T-helper 2 cell (primary cell): ENCODE measurements around the gene MAB21L1.
A peak's percentile ranks its signal among the peaks of the same experiment; 100 is the strongest.

Experiments
- DNase-seq, 5 experiments: peaks; one replicate each; pipeline versions ENCODE4 v3.0.0 to v3.0.0-alpha.2; 2012 to 2022
- total RNA-seq, 2 donors: gene quantifications; one replicate each; lab custom pipeline; 2026; lab: John Stamatoyannopoulos, UW

Gene MAB21L1
- 0 reads per million in 2 donors for total RNA-seq

DNA sequence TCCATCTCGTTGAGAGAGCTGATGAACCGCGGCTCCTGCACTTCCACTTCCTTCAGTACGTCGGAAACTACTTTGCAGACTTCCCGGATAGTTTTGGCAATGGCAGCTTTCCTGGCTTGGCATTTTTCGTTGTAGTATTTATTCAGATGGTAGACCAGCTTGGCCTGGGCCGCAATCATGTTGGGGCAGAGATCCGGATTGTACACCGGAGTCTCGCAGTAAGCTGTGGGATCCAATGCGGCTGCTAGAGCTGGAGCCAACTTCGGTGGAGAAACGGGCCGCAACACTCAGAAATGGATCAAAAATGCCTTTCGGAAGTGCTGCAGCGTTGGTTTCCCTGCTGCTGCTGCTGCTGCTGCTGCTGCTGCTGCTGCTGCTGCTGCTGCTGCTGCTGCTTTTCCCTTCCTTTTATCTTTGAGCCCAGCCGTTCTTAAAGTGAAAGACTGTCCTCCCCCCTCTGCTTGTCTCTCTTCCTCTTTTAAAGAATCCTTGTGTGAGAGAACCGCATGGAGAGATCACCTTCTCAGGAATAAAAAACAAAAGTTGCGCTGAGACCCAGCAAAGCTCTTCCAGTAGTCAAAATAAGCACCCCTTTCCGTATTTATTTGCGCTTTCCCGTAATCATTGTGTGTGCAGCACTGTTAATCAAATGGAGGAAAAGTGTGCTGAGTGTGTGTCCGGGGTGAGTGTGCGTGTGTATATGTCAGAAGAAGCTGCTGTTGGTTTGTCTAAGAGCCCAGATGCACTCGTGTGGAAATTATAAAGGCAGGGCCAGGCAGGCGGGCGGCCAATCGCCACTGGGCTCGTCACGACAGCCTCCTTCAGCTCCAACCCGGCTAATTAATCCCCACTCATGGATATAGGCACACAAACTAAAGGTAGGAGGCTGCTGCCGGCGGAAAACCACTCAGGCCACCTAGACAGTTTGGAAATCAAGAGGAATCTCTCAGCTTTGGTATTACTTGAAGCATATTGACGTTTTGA lies at the start of gene MAB21L1:
TSS of gene MAB21L1 (minus strand) at position 730 of the 984 bp plus-strand sequence. CDS start at position 179, 551 bp downstream.
- DNase-seq = peak in 1 of 5 experiments; percentile 23

DNA sequence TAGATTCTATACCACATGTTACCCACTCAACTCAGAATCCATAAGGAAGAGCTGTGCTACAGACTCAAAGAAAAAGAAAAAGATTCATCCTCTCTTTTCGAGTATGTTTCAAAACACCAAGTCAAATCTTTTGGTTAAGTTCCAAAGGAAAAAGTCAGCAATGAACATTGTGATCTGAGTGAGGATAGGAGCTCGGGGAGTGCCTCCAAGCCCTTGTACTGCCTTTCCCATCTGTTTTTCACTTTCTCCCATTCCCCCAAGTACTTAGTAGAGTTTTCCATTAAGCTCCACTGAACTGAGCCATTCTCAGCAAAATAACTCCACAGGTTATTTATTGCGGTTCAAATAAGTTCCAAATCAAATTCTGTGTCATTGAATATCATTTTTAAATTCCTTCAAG lies 47.7 kb upstream of the MAB21L1 start:
- DNase-seq = no peak

DNA sequence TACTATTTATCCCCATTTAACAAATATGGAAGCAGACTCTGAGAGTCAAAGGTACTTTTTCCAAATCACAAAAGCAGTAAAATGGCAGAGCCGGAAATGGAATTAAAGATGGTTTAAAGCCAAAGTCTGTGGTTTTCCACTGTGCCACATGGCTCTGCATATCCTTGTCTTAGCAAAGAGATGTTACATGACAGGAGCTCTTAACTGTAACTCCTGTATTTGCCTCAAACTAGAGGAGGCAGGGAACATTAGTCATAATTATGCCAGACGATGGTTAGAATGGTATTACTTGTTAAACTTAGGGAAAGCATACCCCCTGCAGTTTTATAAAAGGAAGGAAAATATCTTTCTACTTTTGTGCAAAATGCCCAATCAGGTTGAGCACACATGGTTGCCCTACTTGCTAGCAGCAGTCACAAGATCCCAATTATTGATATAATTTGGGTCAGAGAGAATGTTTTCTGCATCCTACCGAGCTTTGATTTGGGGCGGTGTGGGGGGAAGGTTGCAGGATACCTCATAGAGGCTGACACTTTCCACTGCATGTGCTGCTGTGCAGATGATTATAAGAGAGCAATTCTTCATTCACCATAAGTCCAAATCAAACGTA lies 42.0 kb upstream of the MAB21L1 start:
- DNase-seq = no peak

DNA sequence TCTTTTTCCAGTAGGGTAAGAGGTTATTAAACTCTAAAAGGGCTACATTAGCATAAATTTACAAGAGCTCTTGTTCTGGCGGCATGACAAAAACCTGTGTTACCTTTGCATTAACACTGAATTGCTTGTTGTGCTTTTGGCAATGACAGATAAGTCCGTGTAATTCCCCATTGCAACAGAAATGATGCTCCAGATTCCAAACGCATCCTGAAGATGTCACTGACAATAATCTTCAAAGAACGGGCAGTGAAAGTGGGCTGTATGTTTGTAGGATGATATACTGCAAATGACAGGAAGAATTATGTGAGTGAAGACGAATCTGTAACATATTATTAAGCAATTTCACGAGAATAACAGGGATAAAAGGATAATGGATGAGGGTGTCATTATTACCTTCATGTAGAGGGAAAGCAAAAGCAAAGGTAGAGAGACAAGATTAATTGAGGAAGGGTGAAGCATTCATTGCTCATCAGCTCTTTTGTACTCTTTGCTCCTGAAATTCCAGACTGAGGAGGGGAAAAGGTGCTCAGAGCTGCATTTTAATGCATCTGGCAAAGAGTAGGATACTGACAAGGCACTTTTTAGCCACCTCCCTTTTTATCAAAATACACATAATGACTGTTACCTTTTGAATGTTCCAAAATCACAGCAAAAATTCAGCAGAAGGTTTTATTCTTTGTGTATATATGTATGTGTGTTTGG lies 38.5 kb upstream of the MAB21L1 start:
- DNase-seq = no peak

DNA sequence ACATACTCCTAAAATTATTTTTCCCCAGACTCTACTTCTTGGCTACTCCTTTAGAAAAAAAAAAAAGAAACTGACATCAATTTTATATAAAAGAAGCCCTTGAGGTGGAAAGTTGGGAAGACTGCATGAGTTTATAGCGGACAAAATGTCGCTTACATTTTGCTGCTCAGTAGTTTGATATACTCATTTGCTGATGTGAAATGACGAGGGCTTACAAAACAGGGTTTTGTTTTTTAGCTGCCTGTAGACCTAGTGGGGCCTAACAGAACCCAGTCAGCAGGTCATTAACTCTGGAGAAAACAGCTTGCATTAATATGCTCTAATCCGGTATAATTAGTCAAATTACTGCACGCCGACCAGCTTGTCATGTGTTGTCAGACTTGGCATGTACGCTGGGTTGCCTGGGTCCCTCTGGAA lies 37.6 kb upstream of the MAB21L1 start:
- DNase-seq = no peak

DNA sequence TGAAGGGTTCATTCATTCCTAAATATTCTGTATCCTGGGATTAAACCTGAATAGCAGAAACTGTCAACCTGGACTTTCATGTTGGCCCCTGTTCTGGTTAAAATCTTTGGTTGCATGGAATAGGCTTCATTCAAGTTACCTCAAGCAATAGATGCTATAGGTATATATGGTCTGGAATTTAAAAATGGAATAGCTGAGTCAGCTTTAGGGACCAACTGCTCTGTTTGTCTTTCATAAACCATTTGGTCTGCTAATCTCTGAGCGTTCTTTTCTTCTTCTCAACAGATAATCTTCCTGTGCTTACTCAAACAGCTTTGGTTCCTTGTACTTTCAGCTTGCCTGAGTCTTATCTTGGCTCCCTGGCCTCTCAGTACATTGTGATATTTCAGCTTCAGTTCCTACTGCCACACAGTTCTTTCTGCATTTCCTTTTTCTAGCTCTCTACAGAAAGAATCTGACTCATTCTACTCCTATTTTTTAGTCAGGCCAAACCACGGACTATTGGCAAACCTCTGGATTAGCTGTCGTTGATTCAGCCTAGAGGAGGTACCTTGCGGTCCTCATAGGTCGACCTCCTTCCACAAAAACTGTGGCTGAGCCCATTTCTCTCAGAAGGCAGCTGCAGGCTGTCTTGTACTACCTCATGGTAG lies 35.9 kb upstream of the MAB21L1 start:
- peak in 1 of 5 experiments; percentile 1 for DNase-seq

DNA sequence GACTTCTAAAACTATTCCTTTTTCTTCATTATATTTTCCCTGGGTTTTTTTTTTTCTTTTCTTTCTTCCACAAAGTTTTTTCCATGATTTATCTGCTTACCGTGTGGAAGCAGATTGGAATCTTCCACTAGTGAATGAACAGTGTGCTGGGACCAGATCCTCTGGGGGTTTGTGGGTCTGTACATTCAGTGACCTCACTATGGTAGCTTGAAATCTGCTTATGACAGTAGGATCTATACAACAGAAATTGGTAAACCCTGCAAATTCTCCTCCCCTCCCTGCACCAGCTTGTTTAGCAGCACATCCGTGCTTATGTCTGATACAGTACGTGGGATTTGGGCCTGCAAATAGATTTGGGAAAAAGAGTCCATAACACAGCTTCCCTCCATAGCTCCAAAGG lies 26.0 kb upstream of the MAB21L1 start:
- no peak for DNase-seq

DNA sequence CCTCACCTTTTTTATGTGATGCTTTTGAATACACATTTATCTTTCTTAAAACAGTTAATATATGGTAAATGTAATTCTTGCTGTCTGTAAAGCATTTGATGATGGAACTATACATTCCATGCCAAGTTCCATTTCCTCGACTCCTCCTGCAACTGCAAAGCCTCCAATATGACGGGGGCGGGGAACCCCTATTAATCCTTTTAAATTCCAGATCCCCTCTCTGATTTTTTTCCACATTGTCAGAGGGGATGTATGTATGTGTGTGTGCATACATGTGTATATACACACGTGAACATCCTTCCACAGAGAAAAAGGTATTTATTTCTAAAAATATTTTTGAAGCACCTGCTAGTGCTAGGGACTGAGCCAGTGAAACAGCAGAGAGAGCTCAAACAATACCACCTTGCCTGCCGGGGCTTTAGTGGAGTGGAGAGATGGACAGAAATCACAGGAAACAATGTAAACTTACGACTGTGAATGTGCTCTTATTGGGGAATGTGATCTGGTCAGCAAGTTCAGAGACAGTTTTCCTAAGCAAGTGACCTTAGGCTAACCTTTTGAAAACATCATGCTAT lies 25.3 kb upstream of the MAB21L1 start:
- no peak for DNase-seq

DNA sequence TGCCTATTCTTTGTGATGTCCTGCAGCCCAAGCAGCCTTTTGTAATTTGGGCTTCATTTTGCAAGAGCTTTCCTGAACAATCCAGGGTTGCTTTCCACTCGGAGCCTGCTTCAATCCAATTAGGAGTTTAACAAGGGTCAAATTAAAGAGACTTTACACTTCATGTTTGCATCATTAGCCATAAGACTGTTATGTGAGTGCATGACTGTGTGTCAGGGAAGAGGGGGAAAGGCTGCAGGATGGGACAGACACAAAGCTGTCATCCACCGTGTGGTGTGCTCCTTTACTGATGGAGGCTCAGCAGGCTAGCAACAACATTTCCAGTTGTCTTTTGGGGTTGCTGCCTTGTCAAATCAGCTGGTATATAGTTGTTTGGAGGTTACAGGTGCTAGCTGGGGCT lies 23.7 kb upstream of the MAB21L1 start:
- no peak for DNase-seq

DNA sequence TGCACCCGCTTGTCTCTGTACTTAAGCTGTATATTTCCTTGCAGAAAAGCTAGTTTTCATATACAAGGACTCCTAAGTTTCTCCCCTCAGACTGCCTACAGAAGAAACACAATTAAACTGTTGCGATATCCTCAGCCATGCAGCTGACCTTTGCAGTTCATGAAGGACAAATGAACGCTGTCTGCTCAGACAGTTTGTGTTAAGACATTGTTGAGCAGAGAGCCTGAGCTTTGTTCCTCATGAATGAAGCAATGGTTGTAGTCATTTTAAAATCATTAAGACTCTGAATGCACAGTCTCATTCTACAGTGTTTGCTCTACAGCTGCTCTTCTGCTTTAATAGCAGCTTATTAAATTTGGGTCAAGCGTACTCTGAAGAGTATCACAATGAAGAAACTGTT lies 23.2 kb upstream of the MAB21L1 start:
- DNase-seq = no peak

DNA sequence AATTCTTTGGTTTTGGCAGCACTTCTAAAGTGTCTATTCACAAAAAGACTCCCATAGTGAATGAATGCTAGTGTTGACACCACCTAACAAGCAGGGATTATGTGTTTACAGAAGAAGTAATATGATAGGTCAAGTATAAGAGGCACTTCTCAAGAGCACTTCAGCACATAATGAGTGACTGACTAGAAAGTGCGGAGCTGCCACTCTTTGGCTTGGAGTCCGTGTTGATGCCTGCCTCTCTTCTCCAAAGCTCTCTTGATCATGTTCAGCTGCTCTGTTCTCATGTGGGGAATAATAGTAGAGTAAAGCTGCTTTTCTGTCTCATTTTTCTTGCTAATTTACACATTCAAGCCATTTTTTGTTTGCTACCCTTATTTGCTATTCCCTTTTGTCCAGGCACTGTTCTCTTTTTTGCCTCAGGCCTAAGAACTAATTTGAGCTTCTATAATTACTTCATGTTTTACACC lies 22.7 kb upstream of the MAB21L1 start:
- DNase-seq = no peak

DNA sequence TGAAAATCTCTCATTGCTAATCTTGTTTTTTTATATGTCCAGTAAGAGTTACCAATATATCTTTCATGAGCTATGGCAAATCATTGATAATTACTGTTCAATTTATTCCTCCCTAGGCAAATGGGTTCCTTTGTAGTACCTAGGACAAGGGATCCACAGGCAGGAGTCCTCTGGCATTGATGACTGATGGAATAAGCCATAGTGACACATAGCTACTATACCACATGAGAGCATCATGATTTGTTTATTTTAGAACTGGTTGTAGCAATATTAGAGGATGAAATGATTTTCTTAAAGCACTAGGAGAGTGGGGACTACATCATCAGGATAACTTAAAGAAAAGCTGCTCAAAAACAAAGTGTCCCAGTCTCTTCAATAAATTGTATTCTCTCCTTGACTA lies 21.7 kb upstream of the MAB21L1 start:
- no peak for DNase-seq

DNA sequence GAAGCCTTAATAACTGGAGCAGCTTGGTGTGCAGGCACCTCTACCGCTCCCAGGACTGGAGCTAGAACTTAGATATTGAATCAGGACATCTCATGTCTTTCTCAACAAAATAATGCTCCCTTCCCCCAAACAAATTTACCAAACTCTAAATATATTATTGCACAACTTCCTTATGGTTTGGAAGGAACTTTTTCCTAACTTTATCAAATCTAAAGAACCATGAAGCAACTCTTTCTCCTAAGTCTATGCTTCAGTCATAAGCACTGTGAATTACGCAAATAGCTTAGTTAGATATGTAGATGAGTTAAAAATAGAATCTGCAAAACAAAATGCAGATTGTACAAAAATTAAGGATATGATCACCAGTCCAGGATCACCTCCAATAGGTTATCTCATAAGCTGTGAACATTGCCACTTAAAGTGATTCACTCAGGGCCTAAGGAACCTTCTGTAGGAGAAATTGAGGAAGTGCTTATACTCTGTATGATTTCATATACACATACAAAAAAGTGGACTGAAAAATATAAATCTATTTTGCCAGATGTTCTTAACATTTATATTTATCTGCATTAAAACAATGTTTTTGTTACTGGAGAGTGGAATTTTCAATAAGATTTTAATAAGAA lies 20.4 kb upstream of the MAB21L1 start:
- no peak for DNase-seq

DNA sequence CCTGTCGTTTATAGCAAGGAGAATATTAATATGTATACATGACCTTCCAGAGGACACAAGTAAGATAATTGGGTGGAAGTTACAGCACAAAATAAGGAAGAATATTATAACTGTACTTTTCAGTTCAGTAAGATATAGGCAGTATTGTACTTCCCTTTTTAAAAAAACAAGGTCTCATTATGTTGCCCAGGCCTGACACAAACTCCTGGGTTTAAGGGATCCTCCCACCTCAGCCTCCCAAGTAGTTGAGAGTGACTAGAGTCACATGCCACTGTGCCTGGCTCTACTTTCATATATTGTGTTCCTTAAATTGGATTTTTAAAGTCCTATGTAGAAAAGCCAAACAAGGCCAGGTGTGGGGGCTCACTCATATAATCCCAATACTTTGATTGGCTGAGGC lies 19.5 kb upstream of the MAB21L1 start:
- DNase-seq = no peak

DNA sequence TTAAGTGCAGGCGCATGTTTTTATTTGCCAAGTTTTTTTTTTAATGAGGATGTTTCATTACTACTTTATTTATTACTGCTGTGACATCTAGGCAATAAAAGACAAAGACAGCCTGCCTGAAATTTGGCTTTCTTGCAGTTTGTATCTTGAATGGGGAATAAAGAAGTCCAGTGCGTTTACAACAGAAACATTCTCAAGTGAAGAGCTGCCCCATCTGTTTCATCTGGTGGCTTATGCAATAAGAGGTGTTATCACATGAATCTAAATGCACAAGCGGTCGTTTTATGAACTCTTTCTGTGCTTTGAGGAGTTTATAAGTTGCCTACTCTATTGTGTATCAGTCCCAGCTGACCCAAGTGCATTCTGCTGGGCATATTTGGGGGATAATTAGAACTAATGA lies 12.6 kb upstream of the MAB21L1 start:
- DNase-seq = no peak

DNA sequence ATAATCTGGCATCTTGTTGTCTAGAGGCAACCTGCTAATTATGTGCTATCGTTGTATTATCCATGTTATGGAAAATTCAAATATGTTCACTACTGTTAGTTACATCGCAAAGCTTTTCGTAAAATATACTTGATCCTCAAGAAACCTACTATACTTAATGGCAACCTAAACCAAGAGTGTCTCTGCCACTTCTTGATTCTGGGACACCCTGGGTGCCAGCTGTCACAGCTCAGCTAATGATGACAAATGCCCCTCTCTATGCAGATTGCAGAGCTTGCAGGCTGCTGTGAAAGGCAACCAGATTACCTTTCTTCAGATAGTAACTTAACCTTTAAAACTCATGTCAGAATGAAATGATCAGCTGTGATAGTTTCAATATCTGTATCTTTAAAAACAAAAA lies 8.9 kb upstream of the MAB21L1 start:
- no peak for DNase-seq

DNA sequence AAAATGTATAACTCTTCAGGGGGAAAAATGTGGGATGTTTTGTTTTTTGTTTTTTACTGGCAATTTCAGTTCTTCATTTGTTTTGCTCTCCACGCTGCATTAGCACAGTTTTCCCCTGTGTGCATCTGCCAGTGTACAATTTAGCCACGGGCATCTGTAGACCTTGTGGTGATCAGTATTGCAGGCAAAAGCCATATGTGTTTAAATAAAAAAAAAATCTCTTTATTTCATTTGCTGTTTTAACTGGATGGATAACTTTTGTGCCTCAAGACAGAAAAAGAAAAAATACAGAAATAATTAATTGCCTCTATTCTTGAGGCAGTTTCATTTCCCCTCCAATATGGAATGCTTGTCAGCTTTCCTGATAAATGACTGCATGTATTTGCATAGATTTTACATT lies 7.9 kb upstream of the MAB21L1 start:
- DNase-seq = no peak

DNA sequence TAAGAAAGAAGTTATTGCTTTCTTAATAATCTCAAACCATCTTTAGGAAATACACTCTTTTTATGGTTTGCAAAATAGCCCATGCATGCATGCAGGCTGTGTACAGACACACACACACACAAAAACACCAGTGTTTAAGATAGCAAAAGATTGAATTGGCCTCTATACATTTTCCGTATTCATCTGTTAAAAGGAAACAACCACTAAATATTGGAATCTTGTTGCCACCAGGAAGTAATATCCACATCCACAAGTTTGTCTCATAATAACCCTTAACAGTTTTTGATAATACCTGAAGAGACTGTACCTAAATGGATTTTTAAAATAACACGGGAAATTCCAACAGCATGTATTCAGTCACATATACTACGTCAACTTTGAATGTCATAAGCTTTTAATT lies 7.3 kb upstream of the MAB21L1 start:
- DNase-seq = no peak

DNA sequence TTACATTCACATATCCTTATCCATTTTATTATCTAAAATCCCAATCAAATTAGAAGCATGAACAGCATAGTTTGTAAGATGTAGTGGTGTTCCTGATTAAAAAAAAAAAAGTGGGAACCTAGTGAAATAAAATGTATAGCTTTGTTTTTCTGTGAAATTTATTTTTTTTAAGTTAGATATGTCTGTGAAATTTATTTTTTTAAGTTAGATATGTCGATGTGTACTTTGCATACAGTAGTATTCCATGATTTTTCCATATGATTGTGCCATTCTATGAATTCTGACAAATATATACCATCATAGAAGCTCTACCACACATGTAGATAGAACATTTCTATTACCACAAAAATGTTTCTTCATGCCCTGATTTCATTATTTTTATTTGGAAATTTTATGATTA lies 6.0 kb upstream of the MAB21L1 start:
- no peak for DNase-seq

DNA sequence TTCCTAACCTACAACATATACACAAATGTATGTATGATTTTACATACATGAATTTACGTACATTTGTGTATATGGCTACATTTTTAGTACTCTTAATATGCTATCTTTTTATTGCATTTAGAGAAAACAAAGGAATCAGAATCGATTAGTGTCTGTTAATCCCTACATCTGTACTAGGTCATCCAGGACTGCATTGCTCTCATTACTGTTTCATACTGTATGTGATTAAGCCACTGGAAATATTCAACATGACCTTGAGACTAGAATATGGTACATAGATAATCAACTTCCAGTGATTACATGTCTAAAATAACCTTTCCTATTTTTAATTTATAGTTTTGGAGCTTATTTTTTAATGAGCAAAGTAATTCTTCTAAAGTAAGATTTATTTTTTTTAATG lies 5.3 kb upstream of the MAB21L1 start:
- no peak for DNase-seq

DNA sequence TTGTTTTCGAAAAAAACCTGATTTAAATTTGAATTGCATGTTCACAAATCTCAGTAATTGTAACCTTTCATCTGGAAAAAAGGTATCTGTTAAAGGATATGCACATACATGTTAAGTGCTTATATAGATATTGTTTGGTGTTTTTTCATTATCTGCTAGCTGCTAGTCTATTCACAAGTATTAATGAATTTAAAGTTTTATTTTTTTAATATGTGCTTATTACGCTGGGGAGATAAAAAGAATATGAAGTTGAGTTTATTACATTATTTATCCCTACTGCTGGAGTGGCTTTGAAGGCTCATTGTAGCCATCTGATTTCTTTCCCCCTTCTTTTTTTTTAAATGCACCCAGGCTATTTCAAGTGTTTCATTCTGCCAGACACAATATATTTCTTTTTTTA lies 3.9 kb upstream of the MAB21L1 start:
- DNase-seq = no peak

DNA sequence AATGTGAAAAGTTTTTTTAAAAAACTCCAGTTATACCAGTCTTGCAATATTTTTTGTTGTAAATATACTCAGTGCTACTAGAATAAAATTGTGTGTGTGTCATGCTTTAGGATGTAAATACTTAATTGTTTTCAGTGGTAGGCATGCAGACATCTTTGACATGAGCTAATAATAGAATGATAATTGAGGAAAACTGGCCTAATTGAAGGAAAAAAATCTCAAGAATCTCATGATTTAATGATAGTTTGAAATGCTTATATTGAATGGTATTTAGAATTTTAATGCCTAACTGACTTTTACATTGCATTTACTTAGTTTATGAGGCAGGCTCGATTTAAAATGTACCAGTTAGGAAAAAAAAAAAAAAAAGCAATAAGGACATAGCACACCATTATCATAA lies 3.2 kb upstream of the MAB21L1 start:
- DNase-seq = no peak
